HPDE6-E6E7 (cell line): ENCODE measurements around the gene FOXP1.

Source experiments
- DNase-seq: peaks from one replicate; pipeline ENCODE4 v3.0.0; 2011; ENCODE audit warnings: missing footprints; ENCODE audit errors: extremely low spot score

The FOXP1 gene

GRCh38 chr3:71129611-71130431, 453.7 kb downstream of the FOXP1 start:
- DNase-seq, result no peak

GRCh38 chr3:71128961-71129360, 454.6 kb downstream of the FOXP1 start:
- DNase-seq, result no peak

GRCh38 chr3:71127844-71128243, 455.7 kb downstream of the FOXP1 start:
- no peak for DNase-seq

GRCh38 chr3:71127052-71127831, 456.3 kb downstream of the FOXP1 start:
- DNase-seq, result no peak

- DNase-seq, result no peak
Observed at GRCh38 chr3:71125738-71126137, 457.8 kb downstream of the FOXP1 start.

- no peak for DNase-seq
Observed at GRCh38 chr3:71124048-71124447, 459.5 kb downstream of the FOXP1 start.

- no peak for DNase-seq
Observed at GRCh38 chr3:71122641-71123040, 460.9 kb downstream of the FOXP1 start.

GRCh38 chr3:71121429-71122167, 461.9 kb downstream of the FOXP1 start:
- DNase-seq, result no peak

- no peak for DNase-seq
Observed at GRCh38 chr3:71120012-71120411, 463.5 kb downstream of the FOXP1 start.

GRCh38 chr3:71119171-71119570, 464.4 kb downstream of the FOXP1 start:
- no peak for DNase-seq

- no peak for DNase-seq
Observed at GRCh38 chr3:71118436-71118835, 465.1 kb downstream of the FOXP1 start.

- DNase-seq, result no peak
Observed at GRCh38 chr3:71117572-71118247, 465.8 kb downstream of the FOXP1 start.

GRCh38 chr3:71114610-71115009, 468.9 kb downstream of the FOXP1 start:
- DNase-seq, result no peak

GRCh38 chr3:71112576-71112975, 471.0 kb downstream of the FOXP1 start:
- DNase-seq, result no peak

GRCh38 chr3:71111784-71112440, 471.6 kb downstream of the FOXP1 start:
- DNase-seq, result peak; percentile 31

- DNase-seq, result no peak
Observed at GRCh38 chr3:71110385-71111222, 472.9 kb downstream of the FOXP1 start.

- DNase-seq, result no peak
Observed at GRCh38 chr3:71109977-71110285, 473.6 kb downstream of the FOXP1 start.

- DNase-seq, result no peak
Observed at GRCh38 chr3:71109241-71109976, 474.1 kb downstream of the FOXP1 start.

- no peak for DNase-seq
Observed at GRCh38 chr3:71107926-71108325, 475.6 kb downstream of the FOXP1 start.

GRCh38 chr3:71104976-71105375, 478.6 kb downstream of the FOXP1 start:
- no peak for DNase-seq
